Keratinocyte (primary cell): ENCODE measurements around the gene BCAR3. TPM values are rescaled to one million over a fixed set of nuclear protein-coding genes. Genes with fewer than 3 reads are reported as not detected.

Experiments used
- DNase-seq: peaks from one replicate; pipeline ENCODE4 v3.0.0-alpha.2; 2011; ENCODE audit warnings: low read depth, missing footprints, low spot score
- FAIRE-seq: peaks from 2 replicates; lab custom pipeline; 2011; peaks lifted over from hg19 to GRCh38; lab: Jason Lieb, UNC
- H2AFZ ChIP-seq: 2 replicates; pipeline ENCODE4 v1.6.0; 2012; ENCODE audit warnings: low read length, control low read depth, inconsistent platforms; ENCODE audit not compliant: control insufficient read depth
- H3K27ac ChIP-seq: 2 replicates; pipeline ENCODE4 v1.5.1; 2011; ENCODE audit warnings: low read length; ENCODE audit not compliant: control insufficient read depth, insufficient read depth
- H3K27me3 ChIP-seq: 3 replicates; pipeline ENCODE4 v1.6.0; 2011; ENCODE audit warnings: low read length; ENCODE audit not compliant: control insufficient read depth, insufficient read depth; ENCODE audit errors: extremely low read depth
- H3K36me3 ChIP-seq, 2 experiments: 2 replicates in 1 of 2; 3 replicates in 1 of 2; pipeline ENCODE4 v1.5.1; 2011; ENCODE audit warnings: low read length in 2 of 2, mild to moderate bottlenecking in 1 of 2; ENCODE audit not compliant: control insufficient read depth in 2 of 2, insufficient read depth in 2 of 2; ENCODE audit errors: extremely low read depth in 1 of 2
- H3K4me1 ChIP-seq: 3 replicates; pipeline ENCODE4 v1.5.1; 2011; ENCODE audit warnings: low read length; ENCODE audit not compliant: control insufficient read depth, insufficient read depth; ENCODE audit errors: extremely low read depth
- H3K4me2 ChIP-seq: 3 replicates; pipeline ENCODE4 v1.6.0; 2011; ENCODE audit warnings: low read depth, low read length; ENCODE audit not compliant: control insufficient read depth, insufficient read depth; ENCODE audit errors: extremely low read depth
- H3K4me3 ChIP-seq, 3 experiments: fragments of 200-600 bp in 1 of 3; sonication (generic) in 1 of 3; 2 replicates in 2 of 3; 3 replicates in 1 of 3; pipeline ENCODE4 v1.5.1; 2011 to 2016; ENCODE audit warnings: low read length in 3 of 3, mild to moderate bottlenecking in 3 of 3, control low read depth in 2 of 3, inconsistent platforms in 1 of 3, low read depth in 1 of 3, mixed read lengths in 1 of 3, mixed run types in 1 of 3, moderate library complexity in 1 of 3; ENCODE audit not compliant: control insufficient read depth in 2 of 3, insufficient read depth in 2 of 3; ENCODE audit errors: extremely low read depth in 1 of 3
- H3K79me2 ChIP-seq: 2 replicates; pipeline ENCODE4 v1.6.0; 2012; ENCODE audit warnings: low read length; ENCODE audit not compliant: control insufficient read depth, insufficient read depth
- H3K9ac ChIP-seq: 3 replicates; pipeline ENCODE4 v1.6.0; 2011; ENCODE audit warnings: low read length; ENCODE audit not compliant: control insufficient read depth, insufficient read depth; ENCODE audit errors: extremely low read depth
- H3K9me1 ChIP-seq: 3 replicates; pipeline ENCODE4 v1.6.0; 2011; ENCODE audit warnings: low read length; ENCODE audit not compliant: control insufficient read depth, insufficient read depth; ENCODE audit errors: extremely low read depth
- H3K9me3 ChIP-seq: 2 replicates; pipeline ENCODE4 v1.5.1; 2012; ENCODE audit warnings: low read depth, low read length; ENCODE audit not compliant: control insufficient read depth
- H4K20me1 ChIP-seq: 3 replicates; pipeline ENCODE4 v1.6.0; 2011; ENCODE audit warnings: low read length; ENCODE audit not compliant: control insufficient read depth, insufficient read depth; ENCODE audit errors: extremely low read depth
- CTCF ChIP-seq, 3 experiments: IDR thresholded peaks in 1 of 3; conservative IDR thresholded peaks in 1 of 3; optimal IDR thresholded peaks in 1 of 3; 2 replicates in 2 of 3; 3 replicates in 1 of 3; pipeline versions ENCODE3 to v1.5.1; 2011; ENCODE audit warnings: low read length in 3 of 3, mild to moderate bottlenecking in 3 of 3, moderate library complexity in 2 of 3, control low read depth in 1 of 3, inconsistent platforms in 1 of 3; ENCODE audit not compliant: insufficient read depth in 2 of 3; ENCODE audit errors: extremely low read depth in 1 of 3
- EZH2 ChIP-seq: IDR thresholded peaks from one replicate; pipeline ENCODE4 v1.6.1; 2012; ENCODE audit warnings: inconsistent platforms, mild to moderate bottlenecking, low read length, moderate library complexity
- dilution Hi-C: fragments of 300-500 bp; cut with MboI; formaldehyde crosslinking; loops from one replicate; pipeline ENCODE4 v1.7.0; 2020; ENCODE audit warnings: low sequenced_read_pairs; ENCODE audit not compliant: extremely low pct_ligation_motif_present
- polyA plus RNA-seq, 5 experiments: library from polyadenylated mRNA; depleted of rRNA in 3 of 5; stranded (reverse) in 3 of 5; stranded (forward) in 1 of 5; unstranded in 1 of 5; fragments of >200 nt; gene quantifications; 1 replicate in 1 of 5; 2 replicates in 3 of 5; 3 replicates in 1 of 5; pipeline versions ENCODE4 v1.2.1 to v1.2.3, GENCODE V29; 2011 to 2012; ENCODE audit warnings: missing spikeins in 2 of 5, low read depth in 1 of 5, low replicate concordance in 1 of 5

BCAR3 gene
- polyA plus RNA-seq, 1 donor (not counting 4 experiments of a cell fraction or from before 2014, with no cell fraction given), result 77.2 TPM

GRCh38 chr1:93670141-93670540, 11.5 kb downstream of the BCAR3 start:
- Histone ChIP-seq H3K4me1 (peaks cover 76% of the 10 kb centered on the region), H3K9ac (no peak overlapping the region), H3K27ac (no peak overlapping the region), H3K4me2 (no peak overlapping the region), H3K4me3 (no peak overlapping the region), H3K27me3 (no peaks in the 10 kb centered on the region), H3K36me3 (peaks cover 37 to 58% of the 10 kb centered on the region in 2 experiments), H3K9me3 (no peaks in the 10 kb centered on the region), H3K79me2 (peaks cover 99% of the 10 kb centered on the region), H4K20me1 (peaks cover 70% of the 10 kb centered on the region), H2AFZ (no peak overlapping the region), H3K9me1 (no peaks in the 10 kb centered on the region)
- TF ChIP-seq CTCF (optimal IDR thresholded peaks at IDR 0.05 in 1 of 3, IDR thresholded peaks at IDR 0.05 in 1 of 3, conservative IDR thresholded peaks at IDR 0.05 in 1 of 3; ENCODE audit: extremely low read depth in 1 of 3, insufficient read depth in 2 of 3, low read length in 3 of 3), result no peak
- no peak for TF ChIP-seq EZH2
- FAIRE-seq, result peak; percentile 73
- dilution Hi-C loops, result no loop called here
- DNase-seq, result no peak

GRCh38 chr1:93669369-93669768, 12.3 kb downstream of the BCAR3 start:
- Histone ChIP-seq H3K4me1 (peaks cover 76% of the 10 kb centered on the region), H3K4me2 (no peak overlapping the region)

More at GRCh38 chr1:93669369-93669768, 12.3 kb downstream of the BCAR3 start:
- dilution Hi-C loops, result no loop called here
- no peak overlapping the region for H3K4me3 ChIP-seq
- no peak for FAIRE-seq
- peaks cover 35 to 55% of the 10 kb centered on the region in 2 experiments for H3K36me3 ChIP-seq
- TF ChIP-seq EZH2, result no peak
- TF ChIP-seq CTCF (optimal IDR thresholded peaks at IDR 0.05 in 1 of 3, IDR thresholded peaks at IDR 0.05 in 1 of 3, conservative IDR thresholded peaks at IDR 0.05 in 1 of 3; ENCODE audit: extremely low read depth in 1 of 3, insufficient read depth in 2 of 3, low read length in 3 of 3), result no peak
- no peak overlapping the region for H3K9ac ChIP-seq
- H3K27me3 ChIP-seq, result no peaks in the 10 kb centered on the region
- no peak for DNase-seq
- no peak overlapping the region for H3K27ac ChIP-seq
- H3K79me2 ChIP-seq, result peaks cover 95% of the 10 kb centered on the region
- no peaks in the 10 kb centered on the region for H3K9me3 ChIP-seq
- H3K9me1 ChIP-seq, result no peaks in the 10 kb centered on the region
- peaks cover 66% of the 10 kb centered on the region for H4K20me1 ChIP-seq
- H2AFZ ChIP-seq, result no peak overlapping the region
